OCI-LY1 (cell line): ENCODE results near the gene PCDHGA2.
"Not testable (repeated sequence)": the region's sequence is repeated elsewhere in the genome, so short reads cannot be mapped to it uniquely, and the experiment has no call there.

Source experiments
- H2AFZ ChIP-seq: fragments of 200-600 bp; sonication (generic), shearing (Covaris generic); 2 replicates; pipeline ENCODE4 v1.6.0; 2014; ENCODE audit warnings: antibody characterized with exemption, mild to moderate bottlenecking, low read length
- H3F3A ChIP-seq: fragments of 200-600 bp; sonication (generic), shearing (Covaris generic); 2 replicates; pipeline ENCODE4 v1.6.0; 2014; ENCODE audit warnings: mild to moderate bottlenecking, antibody characterized with exemption, low read length, moderate library complexity; ENCODE audit not compliant: insufficient read depth
- H3K27ac ChIP-seq: fragments of 200-600 bp; sonication (generic); 2 replicates; pipeline ENCODE4 v1.5.1; 2014; ENCODE audit warnings: low read length, mixed run types, mild to moderate bottlenecking, low read depth; ENCODE audit not compliant: poor library complexity, severe bottlenecking
- H3K27me3 ChIP-seq: fragments of 200-600 bp; sonication (generic); 2 replicates; pipeline ENCODE4 v1.6.0; 2014; ENCODE audit warnings: antibody characterized with exemption, mild to moderate bottlenecking, low read length, moderate library complexity; ENCODE audit not compliant: insufficient read depth
- H3K36me3 ChIP-seq: fragments of 200-600 bp; sonication (generic); 2 replicates; pipeline ENCODE4 v1.6.1; 2014; ENCODE audit warnings: mild to moderate bottlenecking, antibody characterized with exemption, low read length, moderate library complexity, mixed read lengths; ENCODE audit not compliant: insufficient read depth
- H3K4me1 ChIP-seq: fragments of 200-600 bp; sonication (generic); 2 replicates; pipeline ENCODE4 v1.5.1; 2014; ENCODE audit warnings: mild to moderate bottlenecking, low read length, moderate library complexity; ENCODE audit not compliant: insufficient read depth, severe bottlenecking
- H3K4me2 ChIP-seq: fragments of 200-600 bp; sonication (generic), shearing (Covaris generic); 2 replicates; pipeline ENCODE4 v1.6.1; 2014; ENCODE audit warnings: low read length
- H3K4me3 ChIP-seq: fragments of 200-600 bp; sonication (generic); 2 replicates; pipeline ENCODE4 v1.5.1; 2014; ENCODE audit warnings: low read length, low read depth, mild to moderate bottlenecking, mixed read lengths; ENCODE audit not compliant: poor library complexity, severe bottlenecking
- H3K79me2 ChIP-seq: fragments of 200-600 bp; shearing (Covaris generic); 2 replicates; pipeline ENCODE4 v1.6.1; 2016; ENCODE audit warnings: mixed run types, low read length, mixed read lengths; ENCODE audit not compliant: insufficient read depth
- H3K9ac ChIP-seq: fragments of 200-600 bp; sonication (generic), shearing (Covaris generic); 2 replicates; pipeline ENCODE4 v1.6.1; 2014; ENCODE audit warnings: mild to moderate bottlenecking, low read length, mixed read lengths
- H3K9me2 ChIP-seq: fragments of 200-600 bp; sonication (generic), shearing (Covaris generic); 2 replicates; pipeline ENCODE4 v1.6.1; 2014; ENCODE audit warnings: low read depth, mild to moderate bottlenecking, low read length, mixed read lengths
- H3K9me3 ChIP-seq: fragments of 200-600 bp; shearing (Covaris generic); 2 replicates; pipeline ENCODE4 v1.6.1; 2014; ENCODE audit warnings: low read length, mixed read lengths
- H4K20me1 ChIP-seq: fragments of 200-600 bp; sonication (generic), shearing (Covaris generic); 2 replicates; pipeline ENCODE4 v1.6.0; 2016; ENCODE audit warnings: mild to moderate bottlenecking, low read length; ENCODE audit not compliant: insufficient read depth
- CTCF ChIP-seq: fragments of 200-600 bp; sonication (generic), shearing (Covaris generic); IDR thresholded peaks from 2 replicates; pipeline ENCODE4 v1.5.1; 2017; ENCODE audit warnings: mild to moderate bottlenecking, antibody characterized with exemption, low read length, moderate library complexity, mixed read lengths
- EZH2 ChIP-seq: fragments of 200-600 bp; sonication (generic), shearing (Covaris generic); IDR thresholded peaks from 2 replicates; pipeline ENCODE4 v1.8.0; 2017; ENCODE audit warnings: borderline replicate concordance, mixed run types, mild to moderate bottlenecking, antibody characterized with exemption, low read length, moderate library complexity, mixed read lengths

The PCDHGA2 gene

GRCh38 chr5:141326088-141326854, 12.3 kb upstream of the PCDHGA2 start:
- no peaks in the 10 kb centered on the region for H3K36me3 ChIP-seq
- peak overlapping the region; percentile 83 for H3K9ac ChIP-seq
- no peaks in the 10 kb centered on the region for H4K20me1 ChIP-seq
- H3K27ac ChIP-seq, result peak overlapping the region; percentile 38
- H3K9me3 ChIP-seq, result no peaks in the 10 kb centered on the region; the same call in 1 of the 2 replicates
- H3F3A ChIP-seq, result no peaks in the 10 kb centered on the region
- H2AFZ ChIP-seq, result peak overlapping the region; percentile 85
- H3K4me1 ChIP-seq, result peaks cover 17% of the 10 kb centered on the region
- TF ChIP-seq EZH2 (no peak), CTCF (peak; percentile 84)
- no peaks in the 10 kb centered on the region for H3K27me3 ChIP-seq
- H3K79me2 ChIP-seq, result no peaks in the 10 kb centered on the region
- H3K4me2 ChIP-seq, result peak overlapping the region; percentile 83
- H3K9me2 ChIP-seq, result no peaks in the 10 kb centered on the region
- H3K4me3 ChIP-seq, result peak overlapping the region; percentile 68

GRCh38 chr5:141328231-141328630, 10.3 kb upstream of the PCDHGA2 start:
- Histone ChIP-seq H3K4me1 (peaks cover 9% of the 10 kb centered on the region), H3K79me2 (no peaks in the 10 kb centered on the region), H3K9me2 (no peaks in the 10 kb centered on the region), H3F3A (no peaks in the 10 kb centered on the region), H4K20me1 (no peaks in the 10 kb centered on the region), H3K27me3 (no peaks in the 10 kb centered on the region), H3K9me3 (peaks cover 6% of the 10 kb centered on the region), H3K4me2 (no peak overlapping the region), H3K27ac (no peak overlapping the region), H2AFZ (no peak overlapping the region), H3K36me3 (no peaks in the 10 kb centered on the region), H3K4me3 (no peak overlapping the region), H3K9ac (no peak overlapping the region)
- TF ChIP-seq CTCF (no peak), EZH2 (no peak)

DNA sequence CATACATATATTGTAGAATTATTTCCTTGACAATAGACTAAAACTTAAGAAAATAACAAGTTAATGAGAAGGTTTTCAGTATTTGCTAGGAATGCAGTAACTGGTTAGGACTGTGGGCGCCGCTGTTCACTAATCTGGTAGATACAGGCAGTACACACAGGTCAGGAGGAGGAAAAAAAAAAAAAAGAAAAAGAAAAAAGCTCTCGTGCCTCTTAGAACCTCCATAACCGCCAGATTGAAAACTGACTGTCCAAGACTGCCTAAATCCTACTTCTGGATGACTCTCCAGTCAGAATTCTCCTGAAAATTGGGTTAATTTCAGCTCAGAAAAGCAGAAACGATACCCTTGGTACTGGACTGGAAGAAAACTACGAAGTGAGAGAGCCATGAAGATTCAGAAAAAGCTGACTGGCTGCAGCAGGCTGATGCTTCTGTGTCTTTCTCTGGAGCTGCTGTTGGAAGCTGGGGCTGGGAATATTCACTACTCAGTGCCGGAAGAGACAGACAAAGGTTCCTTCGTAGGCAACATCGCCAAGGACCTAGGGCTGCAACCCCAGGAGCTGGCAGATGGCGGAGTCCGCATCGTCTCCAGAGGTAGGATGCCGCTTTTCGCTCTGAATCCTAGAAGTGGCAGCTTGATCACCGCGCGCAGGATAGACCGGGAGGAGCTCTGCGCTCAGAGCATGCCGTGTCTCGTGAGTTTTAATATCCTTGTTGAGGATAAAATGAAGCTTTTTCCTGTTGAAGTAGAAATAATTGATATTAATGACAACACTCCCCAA, 8.1 kb upstream of the PCDHGA2 start, which contains the start of gene PCDHGA1:
Gene PCDHGA1 (plus strand): TSS at position 216 of the 782 bp plus-strand sequence.
- Histone ChIP-seq H3K27ac (no peak within 1 kb of the TSS), H3K4me1 (peaks cover 15% of the 10 kb centered on the region), H2AFZ (no peak within 1 kb of the TSS), H3K79me2 (no peaks in the 10 kb centered on the region), H3K4me3 (no peak within 1 kb of the TSS), H3K9me2 (no peaks in the 10 kb centered on the region), H3K27me3 (no peaks in the 10 kb centered on the region), H3K36me3 (no peaks in the 10 kb centered on the region), H3K4me2 (no peak within 1 kb of the TSS), H3K9me3 (peaks cover 14% of the 10 kb centered on the region), H4K20me1 (no peaks in the 10 kb centered on the region), H3F3A (no peaks in the 10 kb centered on the region), H3K9ac (no peak within 1 kb of the TSS)
- TF ChIP-seq CTCF, result peak; percentile 47; the same call in 1 of the 2 replicates
- TF ChIP-seq EZH2, result no peak

- H3F3A ChIP-seq, H4K20me1 ChIP-seq, H3K79me2 ChIP-seq, H3K4me1 ChIP-seq, H3K4me3 ChIP-seq, H3K9me2 ChIP-seq, H3K4me2 ChIP-seq, H3K36me3 ChIP-seq, H3K9ac ChIP-seq, H2AFZ ChIP-seq, H3K27me3 ChIP-seq, H3K27ac ChIP-seq: not testable (repeated sequence)
- peaks cover 19% of the 10 kb centered on the region for H3K9me3 ChIP-seq
These were observed 6.0 kb upstream of the PCDHGA2 start for GRCh38 chr5:141332571-141332970.

- H3K27me3 ChIP-seq, H3K9me2 ChIP-seq, H3K9ac ChIP-seq, H3F3A ChIP-seq, H3K79me2 ChIP-seq, H3K4me2 ChIP-seq, H3K4me3 ChIP-seq, H2AFZ ChIP-seq, H3K27ac ChIP-seq, H4K20me1 ChIP-seq, H3K4me1 ChIP-seq, H3K36me3 ChIP-seq: not testable (repeated sequence)
- peaks cover 34% of the 10 kb centered on the region for H3K9me3 ChIP-seq
These were observed 2.3 kb downstream of the PCDHGA2 start for GRCh38 chr5:141340781-141341354.
